SK-N-SH treated with all-trans-retinoic acid at 6 μM for 48 hours (cell line): Measurements from ENCODE around the gene APBA2.

Experiments used
- ATAC-seq: fragments of 200-7000 bp; cut with Tn5 transposase; 3 replicates; pipeline ENCODE4 v1.9.1; 2020; ENCODE audit warnings: mild to moderate bottlenecking, moderate library complexity
- ARNTL ChIP-seq: fragments of 450-650 bp; formaldehyde crosslinking; IDR thresholded peaks from 2 replicates; pipeline ENCODE4 v1.5.0; 2020; ENCODE audit warnings: low read depth, mild to moderate bottlenecking, moderate library complexity, borderline replicate concordance
- BACH2 ChIP-seq: fragments of 250-450 bp; sonication (Bioruptor Pico); IDR thresholded peaks from 2 replicates; pipeline ENCODE4 v1.9.0; 2021; ENCODE audit warnings: mild to moderate bottlenecking, borderline replicate concordance
- CSDC2 ChIP-seq: fragments of 250-450 bp; sonication (Bioruptor Pico); IDR thresholded peaks from 2 replicates; pipeline ENCODE4 v1.5.0; 2020; ENCODE audit warnings: mild to moderate bottlenecking, moderate library complexity
- ESRRG ChIP-seq: fragments of 250-450 bp; sonication (Bioruptor Pico); IDR thresholded peaks from 2 replicates; pipeline ENCODE4 v1.6.1; 2021; ENCODE audit warnings: mild to moderate bottlenecking
- GLIS3 ChIP-seq: fragments of 250-450 bp; sonication (Bioruptor Pico); IDR thresholded peaks from 2 replicates; pipeline ENCODE4 v1.5.0; 2020; ENCODE audit warnings: mild to moderate bottlenecking, moderate library complexity
- ISL1 ChIP-seq: fragments of 250-450 bp; sonication (Bioruptor Pico); IDR thresholded peaks from 2 replicates; pipeline ENCODE4 v2.1.2; 2022; ENCODE audit warnings: mild to moderate bottlenecking, moderate library complexity
- OSR1 ChIP-seq: fragments of 250-450 bp; sonication (Bioruptor Pico); IDR thresholded peaks from 2 replicates; pipeline ENCODE4 v1.8.0; 2022; ENCODE audit warnings: moderate library complexity, mild to moderate bottlenecking, inconsistent platforms
- PPARA ChIP-seq: fragments of 250-450 bp; sonication (Bioruptor Pico); IDR thresholded peaks from 2 replicates; pipeline ENCODE4 v1.5.0; 2020; ENCODE audit warnings: mild to moderate bottlenecking, borderline replicate concordance
- RARB ChIP-seq: fragments of 250-450 bp; sonication (Bioruptor Pico); IDR thresholded peaks from 2 replicates; pipeline ENCODE4 v1.8.0; 2021; ENCODE audit warnings: mild to moderate bottlenecking, moderate library complexity
- SNAI2 ChIP-seq: fragments of 250-450 bp; sonication (Bioruptor Pico); IDR thresholded peaks from 2 replicates; pipeline ENCODE4 v1.5.0; 2020; ENCODE audit warnings: mild to moderate bottlenecking, moderate library complexity
- TCF4 ChIP-seq: fragments of 250-450 bp; sonication (Bioruptor Pico); IDR thresholded peaks from 2 replicates; pipeline ENCODE4 v1.8.0; 2021; ENCODE audit warnings: mild to moderate bottlenecking, moderate library complexity, borderline replicate concordance
- TOX ChIP-seq: fragments of 250-450 bp; sonication (Bioruptor Pico); IDR thresholded peaks from 2 replicates; pipeline ENCODE4 v1.8.0; 2021; ENCODE audit warnings: mild to moderate bottlenecking, moderate library complexity, borderline replicate concordance
- ZC3H10 ChIP-seq: fragments of 250-450 bp; sonication (Bioruptor Pico); IDR thresholded peaks from 2 replicates; pipeline ENCODE4 v1.5.1; 2021; ENCODE audit warnings: mild to moderate bottlenecking, moderate library complexity
- ZFP3 ChIP-seq: fragments of 250-450 bp; sonication (Bioruptor Pico); IDR thresholded peaks from 2 replicates; pipeline ENCODE4 v1.5.0; 2020; ENCODE audit warnings: mild to moderate bottlenecking, moderate library complexity
- ZFP30 ChIP-seq: fragments of 450-650 bp; formaldehyde crosslinking; IDR thresholded peaks from 2 replicates; pipeline ENCODE4 v1.5.0; 2022; ENCODE audit warnings: mild to moderate bottlenecking, moderate library complexity
- ZNF565 ChIP-seq: fragments of 450-650 bp; formaldehyde crosslinking; conservative IDR thresholded peaks from 2 replicates; pipeline ENCODE4 v1.5.0; 2020; ENCODE audit warnings: low read depth, mild to moderate bottlenecking, moderate library complexity
- ZNF70 ChIP-seq: fragments of 450-650 bp; formaldehyde crosslinking; IDR thresholded peaks from 2 replicates; pipeline ENCODE4 v1.5.0; 2020; ENCODE audit warnings: mild to moderate bottlenecking, moderate library complexity
- ZNF8 ChIP-seq: fragments of 450-650 bp; formaldehyde crosslinking; IDR thresholded peaks from 2 replicates; pipeline ENCODE4 v1.5.0; 2020; ENCODE audit warnings: mild to moderate bottlenecking, moderate library complexity
- TF ChIP-seq, protein P1 (sequence below): fragments of 250-450 bp; sonication (Bioruptor Pico); IDR thresholded peaks from 2 replicates; pipeline ENCODE4 v1.5.1; 2021; ENCODE audit warnings: mild to moderate bottlenecking, moderate library complexity
- TF ChIP-seq, protein P2 (sequence below): fragments of 250-450 bp; sonication (Bioruptor Pico); IDR thresholded peaks from 2 replicates; pipeline ENCODE4 v1.5.0; 2020; ENCODE audit warnings: mild to moderate bottlenecking, moderate library complexity
- TF ChIP-seq, protein P3 (sequence below): fragments of 250-450 bp; sonication (Bioruptor Pico); IDR thresholded peaks from 2 replicates; pipeline ENCODE4 v1.5.1; 2020; ENCODE audit warnings: low read depth, mild to moderate bottlenecking, moderate library complexity

The APBA2 gene

DNA sequence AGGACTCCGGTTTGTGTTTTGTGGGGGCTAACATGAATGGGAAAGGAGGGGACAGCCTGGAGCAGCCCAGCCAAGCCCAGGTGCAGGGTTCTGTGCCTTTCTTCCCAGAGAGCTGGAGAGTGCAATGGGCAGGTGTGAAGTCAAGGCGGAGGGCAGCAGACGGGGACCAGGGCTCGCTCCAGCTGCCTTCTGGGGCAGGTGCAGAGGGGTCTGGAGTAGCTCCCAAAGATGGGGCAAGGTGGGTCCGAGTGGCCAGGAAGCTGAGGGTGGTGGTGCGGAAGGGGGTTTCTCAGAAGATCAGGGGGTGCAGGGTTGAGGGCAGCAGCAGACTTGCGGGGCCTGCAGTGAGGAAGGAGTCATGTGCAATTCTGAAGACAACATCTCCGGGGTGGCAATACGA is 225.0 kb downstream of the APBA2 start:
- TF ChIP-seq PPARA (CRISPR knock-in tag), result no peak
- TF ChIP-seq OSR1 (CRISPR knock-in tag), result no peak
- TF ChIP-seq, protein P1, sequence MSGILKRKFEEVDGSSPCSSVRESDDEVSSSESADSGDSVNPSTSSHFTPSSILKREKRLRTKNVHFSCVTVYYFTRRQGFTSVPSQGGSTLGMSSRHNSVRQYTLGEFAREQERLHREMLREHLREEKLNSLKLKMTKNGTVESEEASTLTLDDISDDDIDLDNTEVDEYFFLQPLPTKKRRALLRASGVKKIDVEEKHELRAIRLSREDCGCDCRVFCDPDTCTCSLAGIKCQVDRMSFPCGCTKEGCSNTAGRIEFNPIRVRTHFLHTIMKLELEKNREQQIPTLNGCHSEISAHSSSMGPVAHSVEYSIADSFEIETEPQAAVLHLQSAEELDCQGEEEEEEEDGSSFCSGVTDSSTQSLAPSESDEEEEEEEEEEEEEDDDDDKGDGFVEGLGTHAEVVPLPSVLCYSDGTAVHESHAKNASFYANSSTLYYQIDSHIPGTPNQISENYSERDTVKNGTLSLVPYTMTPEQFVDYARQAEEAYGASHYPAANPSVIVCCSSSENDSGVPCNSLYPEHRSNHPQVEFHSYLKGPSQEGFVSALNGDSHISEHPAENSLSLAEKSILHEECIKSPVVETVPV (CRISPR knock-in tag), result no peak
- no peak for TF ChIP-seq ZNF565
- TF ChIP-seq, protein P2, sequence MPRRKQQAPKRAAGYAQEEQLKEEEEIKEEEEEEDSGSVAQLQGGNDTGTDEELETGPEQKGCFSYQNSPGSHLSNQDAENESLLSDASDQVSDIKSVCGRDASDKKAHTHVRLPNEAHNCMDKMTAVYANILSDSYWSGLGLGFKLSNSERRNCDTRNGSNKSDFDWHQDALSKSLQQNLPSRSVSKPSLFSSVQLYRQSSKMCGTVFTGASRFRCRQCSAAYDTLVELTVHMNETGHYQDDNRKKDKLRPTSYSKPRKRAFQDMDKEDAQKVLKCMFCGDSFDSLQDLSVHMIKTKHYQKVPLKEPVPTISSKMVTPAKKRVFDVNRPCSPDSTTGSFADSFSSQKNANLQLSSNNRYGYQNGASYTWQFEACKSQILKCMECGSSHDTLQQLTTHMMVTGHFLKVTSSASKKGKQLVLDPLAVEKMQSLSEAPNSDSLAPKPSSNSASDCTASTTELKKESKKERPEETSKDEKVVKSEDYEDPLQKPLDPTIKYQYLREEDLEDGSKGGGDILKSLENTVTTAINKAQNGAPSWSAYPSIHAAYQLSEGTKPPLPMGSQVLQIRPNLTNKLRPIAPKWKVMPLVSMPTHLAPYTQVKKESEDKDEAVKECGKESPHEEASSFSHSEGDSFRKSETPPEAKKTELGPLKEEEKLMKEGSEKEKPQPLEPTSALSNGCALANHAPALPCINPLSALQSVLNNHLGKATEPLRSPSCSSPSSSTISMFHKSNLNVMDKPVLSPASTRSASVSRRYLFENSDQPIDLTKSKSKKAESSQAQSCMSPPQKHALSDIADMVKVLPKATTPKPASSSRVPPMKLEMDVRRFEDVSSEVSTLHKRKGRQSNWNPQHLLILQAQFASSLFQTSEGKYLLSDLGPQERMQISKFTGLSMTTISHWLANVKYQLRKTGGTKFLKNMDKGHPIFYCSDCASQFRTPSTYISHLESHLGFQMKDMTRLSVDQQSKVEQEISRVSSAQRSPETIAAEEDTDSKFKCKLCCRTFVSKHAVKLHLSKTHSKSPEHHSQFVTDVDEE (CRISPR knock-in tag), result no peak
- TF ChIP-seq CSDC2 (CRISPR knock-in tag), result no peak
- TF ChIP-seq GLIS3 (CRISPR knock-in tag), result no peak
- no peak for TF ChIP-seq ZNF8 (CRISPR knock-in tag)
- TF ChIP-seq, protein P3, sequence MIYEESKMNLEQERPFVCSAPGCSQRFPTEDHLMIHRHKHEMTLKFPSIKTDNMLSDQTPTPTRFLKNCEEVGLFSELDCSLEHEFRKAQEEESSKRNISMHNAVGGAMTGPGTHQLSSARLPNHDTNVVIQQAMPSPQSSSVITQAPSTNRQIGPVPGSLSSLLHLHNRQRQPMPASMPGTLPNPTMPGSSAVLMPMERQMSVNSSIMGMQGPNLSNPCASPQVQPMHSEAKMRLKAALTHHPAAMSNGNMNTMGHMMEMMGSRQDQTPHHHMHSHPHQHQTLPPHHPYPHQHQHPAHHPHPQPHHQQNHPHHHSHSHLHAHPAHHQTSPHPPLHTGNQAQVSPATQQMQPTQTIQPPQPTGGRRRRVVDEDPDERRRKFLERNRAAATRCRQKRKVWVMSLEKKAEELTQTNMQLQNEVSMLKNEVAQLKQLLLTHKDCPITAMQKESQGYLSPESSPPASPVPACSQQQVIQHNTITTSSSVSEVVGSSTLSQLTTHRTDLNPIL, result no peak
- no peak for ATAC-seq

DNA sequence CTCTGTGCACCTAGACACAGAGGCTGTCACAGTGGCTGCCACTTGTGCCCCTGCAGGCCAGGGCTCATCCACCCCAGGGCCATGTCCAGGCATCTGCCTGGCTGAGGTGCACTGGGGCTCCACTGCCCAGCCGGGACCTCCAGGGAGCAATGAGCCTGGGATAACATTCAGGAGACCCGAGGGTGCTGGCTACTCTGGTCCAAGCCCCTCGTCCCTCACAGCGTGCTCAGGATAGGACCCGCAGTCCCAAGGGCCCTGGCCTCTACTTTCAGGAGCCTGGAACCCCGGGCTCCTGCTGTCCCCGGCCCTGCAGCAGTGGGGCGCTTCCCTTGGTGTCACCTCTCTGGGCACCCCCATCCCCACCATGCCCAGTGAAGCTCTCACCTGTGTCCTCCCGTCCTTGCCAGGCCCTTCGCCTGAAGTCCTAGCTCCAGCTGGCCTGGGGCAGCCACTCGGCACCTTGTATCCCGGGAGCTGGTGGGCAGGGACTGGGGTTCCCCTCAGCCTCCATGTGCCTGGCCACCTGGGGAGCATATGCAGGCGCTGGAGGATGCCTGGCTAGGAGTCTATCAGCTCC is 226.0 kb downstream of the APBA2 start:
- TF ChIP-seq ZFP30 (CRISPR knock-in tag) (no peak), PPARA (CRISPR knock-in tag) (no peak), ISL1 (CRISPR knock-in tag) (no peak), ZNF8 (CRISPR knock-in tag) (no peak), SNAI2 (no peak), ZNF70 (CRISPR knock-in tag) (no peak), ARNTL (no peak), OSR1 (CRISPR knock-in tag) (no peak), ZFP3 (no peak), ZNF565 (no peak), ZC3H10 (no peak), BACH2 (CRISPR knock-in tag) (no peak), TOX (CRISPR knock-in tag) (no peak), GLIS3 (CRISPR knock-in tag) (no peak), ESRRG (no peak), RARB (CRISPR knock-in tag) (no peak), TCF4 (no peak)
- TF ChIP-seq, protein P1 (CRISPR knock-in tag), result no peak
- TF ChIP-seq, protein P2 (CRISPR knock-in tag), result no peak
- TF ChIP-seq, protein P3, result no peak
- TF ChIP-seq, all 23 proteins: peak for 0
- no peak for ATAC-seq
